ENCODE results near the gene TLR4.

The TLR4 gene

DNA sequence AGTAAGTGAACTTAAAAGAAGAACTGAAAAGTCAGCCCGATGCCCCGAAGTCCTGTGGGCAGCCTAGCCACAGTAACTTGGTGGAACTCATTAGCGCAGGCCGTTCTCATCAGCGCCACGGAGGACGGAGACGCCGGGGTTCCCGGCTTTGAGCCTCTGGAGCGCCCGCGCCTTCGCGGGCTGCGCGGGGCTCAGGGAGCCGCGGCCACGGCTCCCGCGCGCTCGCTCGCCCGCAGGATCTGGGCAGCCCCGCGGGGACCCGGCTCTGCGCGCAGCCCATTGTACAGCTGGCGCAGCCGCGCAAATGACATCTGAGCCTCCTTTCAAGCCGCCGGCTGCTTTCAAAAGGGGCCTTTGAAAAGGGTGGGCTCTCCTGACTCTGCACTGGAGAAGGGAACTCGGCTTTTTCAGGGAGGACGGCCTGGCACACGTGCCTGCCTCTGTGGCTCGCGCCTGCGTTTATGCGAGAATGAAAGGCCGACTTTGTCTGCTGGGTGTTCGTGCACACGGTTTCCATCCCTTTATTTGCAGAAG is 40.7 kb downstream of the TLR4 start:
- DNase-seq (ENCODE audit: low read depth in 1 of 2, low spot score in 1 of 2) = no peak

- no peak for DNase-seq (ENCODE audit: low read depth in 1 of 2, low spot score in 1 of 2)
Measured at GRCh38 chr9:117745598-117745997, 41.4 kb downstream of the TLR4 start.

DNA sequence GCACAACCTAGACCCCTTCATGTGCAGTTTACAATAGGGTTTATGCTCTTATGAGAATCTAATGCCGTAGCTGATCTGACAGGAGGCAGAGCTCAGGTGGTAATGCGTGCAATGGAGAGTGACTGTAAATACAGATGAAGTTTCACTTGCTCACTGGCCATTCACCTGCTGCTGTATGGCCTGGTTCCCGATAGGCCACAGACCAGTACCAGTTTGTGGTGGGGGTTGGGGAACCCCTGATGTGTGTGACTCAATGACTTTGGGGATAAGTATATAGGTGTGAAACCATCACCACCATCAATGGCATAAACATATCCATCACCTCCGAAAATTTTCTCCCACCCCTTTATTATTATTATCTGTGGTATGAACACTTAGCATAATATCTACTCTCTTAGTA is 42.1 kb downstream of the TLR4 start:
- DNase-seq (ENCODE audit: low read depth in 1 of 2, low spot score in 1 of 2) = no peak

GRCh38 chr9:117747386-117747970 is 43.3 kb downstream of the TLR4 start:
- no peak for DNase-seq (ENCODE audit: low read depth in 1 of 2, low spot score in 1 of 2)

GRCh38 chr9:117750401-117750800 is 46.2 kb downstream of the TLR4 start:
- DNase-seq (ENCODE audit: low read depth in 1 of 2, low spot score in 1 of 2) = no peak

- DNase-seq (ENCODE audit: low read depth in 1 of 2, low spot score in 1 of 2) = no peak
Measured at GRCh38 chr9:117752894-117753293, 48.7 kb downstream of the TLR4 start.

DNA sequence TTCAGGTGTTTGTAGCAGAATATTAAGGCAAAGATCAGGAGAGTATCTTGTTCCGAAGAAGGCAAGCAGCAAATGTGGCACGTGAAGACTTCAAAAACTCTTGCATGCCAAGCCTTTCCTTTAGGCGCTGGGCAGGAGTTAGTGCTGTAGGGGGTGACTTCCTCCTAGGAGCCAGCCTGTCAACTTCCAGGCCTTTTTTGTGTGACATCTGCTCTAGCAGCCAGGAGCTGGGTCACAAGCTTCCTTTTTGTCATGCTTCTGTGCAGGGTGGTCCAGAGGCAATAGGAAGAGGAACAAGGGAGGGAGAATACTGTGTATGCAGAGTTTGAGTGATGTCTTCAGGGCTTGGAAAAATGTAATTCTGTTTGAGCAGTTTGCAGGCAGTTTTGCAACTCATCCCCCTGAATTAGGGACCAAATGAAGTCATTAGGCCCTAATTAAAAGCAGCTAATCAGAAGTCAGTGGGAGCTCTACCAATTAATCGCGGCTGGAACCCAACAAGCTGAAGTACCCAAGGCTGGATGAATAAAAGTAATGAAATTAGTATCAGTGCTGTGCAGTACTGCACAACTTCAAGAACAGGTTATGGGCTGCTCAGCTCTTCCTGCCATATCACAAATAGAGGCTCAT is 53.5 kb downstream of the TLR4 start:
- DNase-seq (ENCODE audit: low read depth in 1 of 2, low spot score in 1 of 2) = no peak

- DNase-seq (ENCODE audit: low read depth in 1 of 2, low spot score in 1 of 2) = no peak
Measured at GRCh38 chr9:117763314-117763713, 59.1 kb downstream of the TLR4 start.

DNA sequence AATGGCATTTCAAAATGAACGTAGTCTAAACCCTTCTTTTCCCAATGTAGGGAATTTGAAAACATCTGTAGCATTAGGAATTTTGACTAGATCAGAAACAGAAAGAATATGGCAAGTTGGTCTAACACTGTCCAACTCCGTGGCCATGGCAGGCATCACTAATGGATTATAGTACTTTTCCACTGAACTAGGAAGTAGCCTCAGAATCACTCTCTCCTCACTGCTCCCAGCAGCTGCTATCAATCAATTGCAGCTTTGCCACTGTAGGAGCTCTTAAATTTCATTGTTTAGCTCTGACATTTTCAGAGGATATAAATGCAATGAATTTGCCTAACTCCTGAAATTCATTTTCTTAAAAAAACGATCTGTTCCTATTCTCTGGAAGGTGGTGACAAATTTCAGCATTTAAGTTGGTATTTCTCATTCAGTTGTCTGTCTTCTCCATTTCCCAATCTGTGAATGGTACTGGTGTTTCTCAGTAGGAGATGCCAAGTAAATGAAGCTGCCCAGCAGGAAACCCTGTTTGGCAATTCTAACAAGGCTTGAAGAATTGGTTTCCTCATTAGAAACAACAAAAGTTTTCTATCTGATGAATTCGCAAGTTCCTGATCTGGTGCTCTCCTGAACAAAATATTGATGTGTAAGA is 64.7 kb downstream of the TLR4 start:
- DNase-seq (ENCODE audit: low read depth in 1 of 2, low spot score in 1 of 2) = no peak

GRCh38 chr9:117771136-117771535 is 66.9 kb downstream of the TLR4 start:
- no peak for DNase-seq (ENCODE audit: low read depth in 1 of 2, low spot score in 1 of 2)

DNA sequence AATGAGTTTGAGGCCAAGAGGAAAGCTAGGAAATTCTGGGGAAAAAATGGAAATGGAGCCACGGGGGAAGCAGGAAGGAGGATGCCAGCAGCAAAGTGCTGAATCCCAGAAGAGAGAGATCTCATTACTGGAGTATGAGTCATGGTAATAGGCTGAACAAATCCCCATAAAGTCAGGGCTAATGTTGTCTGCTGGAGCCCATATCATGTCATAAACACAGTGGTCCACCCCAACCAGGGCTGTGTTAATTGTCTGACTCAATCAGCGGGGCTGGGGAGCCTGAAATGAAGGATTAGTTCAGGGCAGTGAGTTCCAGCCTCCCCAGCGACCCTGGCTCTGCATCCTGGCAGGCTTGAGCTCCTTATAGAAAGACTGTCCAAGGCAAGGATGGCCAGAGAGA is 68.8 kb downstream of the TLR4 start:
- DNase-seq (ENCODE audit: low read depth in 1 of 2, low spot score in 1 of 2) = no peak

All from activated T-helper 1 cell treated with anti-CD3 and anti-CD28 coated beads, Interleukin-2, amount 50 U/mL, for 16 hours (primary cell).